ENCODE results near the gene NUDT3.
"Not testable (repeated sequence)": the region's sequence is repeated elsewhere in the genome, so short reads cannot be mapped to it uniquely, and the experiment has no call there.

The NUDT3 gene

DNA sequence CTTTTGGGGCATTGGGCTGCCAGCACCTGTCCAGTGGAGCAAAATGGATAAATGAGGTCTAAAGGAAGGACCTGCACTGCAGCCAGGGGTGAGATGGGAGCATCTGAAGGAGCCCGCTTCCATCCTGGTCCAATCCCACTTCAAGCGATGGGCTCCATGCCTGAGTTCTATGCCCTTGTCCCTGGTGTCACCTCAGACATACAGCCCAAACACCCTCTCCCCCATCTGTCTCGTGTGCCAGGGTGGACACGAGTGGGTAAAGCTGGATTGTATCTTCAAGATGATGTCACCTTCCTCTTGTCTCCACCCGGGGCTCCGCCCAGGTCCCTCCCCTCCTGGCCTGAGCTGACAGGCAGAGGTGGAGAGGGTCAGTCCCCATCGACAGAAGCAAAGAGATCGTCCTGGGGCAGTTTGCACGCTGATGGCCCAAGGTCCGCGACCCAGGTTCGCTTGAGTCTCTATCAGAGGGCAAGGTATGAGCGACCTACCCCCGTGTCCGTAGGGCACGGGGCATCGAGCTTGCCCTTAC is 144.2 kb downstream of the NUDT3 start:
- peak; percentile 60 for DNase-seq

DNA sequence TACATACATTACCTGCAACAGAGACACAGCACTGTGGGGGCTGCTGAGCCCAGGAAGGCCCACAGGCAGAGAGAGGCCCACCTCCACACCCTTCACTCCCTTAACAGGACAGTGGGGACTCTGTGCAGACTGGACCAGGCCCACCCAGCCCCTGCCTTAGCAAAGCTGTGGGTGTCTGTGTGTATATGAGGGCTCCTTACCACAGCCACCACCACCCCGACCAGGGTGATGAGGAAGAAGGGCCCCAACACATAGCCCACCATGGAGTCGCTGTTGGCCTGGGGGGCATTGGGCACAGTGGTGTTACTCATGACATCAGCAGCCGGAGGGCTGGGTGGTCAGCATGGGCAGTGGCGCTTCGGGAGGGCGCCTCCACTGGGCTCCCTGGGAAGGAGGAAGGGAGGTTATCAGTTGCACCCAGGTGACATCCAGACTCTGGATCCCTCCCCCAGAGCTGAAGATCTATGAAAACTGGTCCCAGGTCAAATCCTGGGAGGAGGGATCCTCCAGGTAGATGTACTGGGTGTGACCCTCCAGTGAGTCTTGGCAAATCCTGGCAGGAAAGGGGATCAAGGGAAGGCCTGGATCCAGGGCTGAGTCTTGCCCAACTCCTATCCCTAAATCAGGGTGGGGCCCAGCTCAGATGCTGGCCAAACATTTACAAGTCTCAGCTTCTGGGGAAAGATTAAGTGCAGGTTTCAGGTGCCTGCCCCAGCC is 144.8 kb downstream of the NUDT3 start:
- no peak for DNase-seq

DNA sequence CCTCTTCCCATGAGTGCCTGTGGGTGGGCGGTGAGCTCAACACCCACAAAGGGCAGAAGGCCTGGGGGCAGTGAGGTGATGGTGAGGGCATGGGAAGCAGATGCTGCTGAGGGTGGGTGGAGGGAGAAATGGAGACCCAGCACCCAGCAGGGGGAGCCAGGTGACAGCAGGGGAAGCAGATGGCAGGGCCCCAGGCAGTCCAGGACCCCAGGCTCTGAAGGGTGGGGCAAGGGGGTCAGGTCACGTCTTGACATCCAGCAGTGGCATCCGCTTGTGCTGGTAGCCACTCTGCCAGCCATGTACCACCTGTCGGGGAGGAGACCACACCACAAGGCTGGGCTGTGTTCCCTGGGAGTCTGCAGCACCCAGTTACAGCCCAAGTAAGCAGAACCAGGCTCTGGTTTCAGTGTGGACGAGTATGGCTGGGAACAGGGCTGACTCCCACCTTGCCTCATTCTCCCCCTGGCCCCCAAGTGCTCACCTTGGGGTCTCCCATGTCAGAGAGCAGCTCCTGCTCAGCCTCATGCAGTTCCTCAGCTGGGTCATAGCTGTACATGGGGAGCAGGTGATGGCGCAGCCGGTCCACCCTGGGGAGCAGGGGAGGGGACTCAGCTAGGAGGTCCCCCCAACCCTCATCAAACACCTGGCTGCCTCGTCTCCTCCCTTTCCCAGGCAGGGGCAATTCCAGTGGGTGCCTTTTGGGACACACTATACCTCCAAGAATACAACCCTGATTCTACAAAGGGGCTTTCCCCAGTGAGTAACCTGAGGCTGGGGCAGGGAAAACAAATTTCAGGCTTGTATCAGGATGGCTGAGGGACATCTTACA is 145.7 kb downstream of the NUDT3 start:
- peak; percentile 64 for DNase-seq

DNA sequence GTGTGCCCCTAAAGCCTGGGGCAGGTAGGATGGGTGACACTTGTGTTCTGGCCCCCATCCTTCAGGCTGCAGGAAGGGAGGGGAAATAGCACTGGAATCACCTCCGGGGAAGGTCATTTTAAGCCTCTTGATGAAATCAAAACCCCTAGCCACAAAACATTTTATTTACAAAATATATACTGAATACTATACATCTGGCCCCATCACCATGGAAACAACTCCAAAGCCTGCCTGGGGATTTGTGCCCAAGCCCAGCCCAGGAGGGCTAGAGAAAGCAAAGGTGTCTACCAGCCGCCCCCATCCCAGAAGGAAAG is 146.3 kb downstream of the NUDT3 start:
- DNase-seq: no peak

DNA sequence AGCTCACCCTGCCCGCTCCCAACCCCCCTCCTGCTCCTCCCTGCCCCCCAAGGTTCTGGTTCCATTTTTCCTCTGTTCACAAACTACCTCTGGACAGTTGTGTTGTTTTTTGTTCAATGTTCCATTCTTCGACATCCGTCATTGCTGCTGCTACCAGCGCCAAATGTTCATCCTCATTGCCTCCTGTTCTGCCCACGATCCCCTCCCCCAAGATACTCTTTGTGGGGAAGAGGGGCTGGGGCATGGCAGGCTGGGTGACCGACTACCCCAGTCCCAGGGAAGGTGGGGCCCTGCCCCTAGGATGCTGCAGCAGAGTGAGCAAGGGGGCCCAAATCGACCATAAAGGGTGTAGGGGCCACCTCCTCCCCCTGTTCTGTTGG is 146.7 kb downstream of the NUDT3 start:
- DNase-seq: not testable (repeated sequence)

DNA sequence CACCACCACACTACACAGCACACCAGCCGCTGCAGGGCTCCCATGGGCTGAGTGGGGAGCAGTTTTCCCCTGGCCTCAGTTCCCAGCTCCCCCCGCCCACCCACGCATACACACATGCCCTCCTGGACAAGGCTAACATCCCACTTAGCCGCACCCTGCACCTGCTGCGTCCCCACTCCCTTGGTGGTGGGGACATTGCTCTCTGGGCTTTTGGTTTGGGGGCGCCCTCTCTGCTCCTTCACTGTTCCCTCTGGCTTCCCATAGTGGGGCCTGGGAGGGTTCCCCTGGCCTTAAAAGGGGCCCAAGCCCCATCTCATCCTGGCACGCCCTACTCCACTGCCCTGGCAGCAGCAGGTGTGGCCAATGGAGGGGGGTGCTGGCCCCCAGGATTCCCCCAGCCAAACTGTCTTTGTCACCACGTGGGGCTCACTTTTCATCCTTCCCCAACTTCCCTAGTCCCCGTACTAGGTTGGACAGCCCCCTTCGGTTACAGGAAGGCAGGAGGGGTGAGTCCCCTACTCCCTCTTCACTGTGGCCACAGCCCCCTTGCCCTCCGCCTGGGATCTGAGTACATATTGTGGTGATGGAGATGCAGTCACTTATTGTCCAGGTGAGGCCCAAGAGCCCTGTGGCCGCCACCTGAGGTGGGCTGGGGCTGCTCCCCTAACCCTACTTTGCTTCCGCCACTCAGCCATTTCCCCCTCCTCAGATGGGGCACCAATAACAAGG is 147.3 kb downstream of the NUDT3 start:
- DNase-seq: not testable (repeated sequence)

DNA sequence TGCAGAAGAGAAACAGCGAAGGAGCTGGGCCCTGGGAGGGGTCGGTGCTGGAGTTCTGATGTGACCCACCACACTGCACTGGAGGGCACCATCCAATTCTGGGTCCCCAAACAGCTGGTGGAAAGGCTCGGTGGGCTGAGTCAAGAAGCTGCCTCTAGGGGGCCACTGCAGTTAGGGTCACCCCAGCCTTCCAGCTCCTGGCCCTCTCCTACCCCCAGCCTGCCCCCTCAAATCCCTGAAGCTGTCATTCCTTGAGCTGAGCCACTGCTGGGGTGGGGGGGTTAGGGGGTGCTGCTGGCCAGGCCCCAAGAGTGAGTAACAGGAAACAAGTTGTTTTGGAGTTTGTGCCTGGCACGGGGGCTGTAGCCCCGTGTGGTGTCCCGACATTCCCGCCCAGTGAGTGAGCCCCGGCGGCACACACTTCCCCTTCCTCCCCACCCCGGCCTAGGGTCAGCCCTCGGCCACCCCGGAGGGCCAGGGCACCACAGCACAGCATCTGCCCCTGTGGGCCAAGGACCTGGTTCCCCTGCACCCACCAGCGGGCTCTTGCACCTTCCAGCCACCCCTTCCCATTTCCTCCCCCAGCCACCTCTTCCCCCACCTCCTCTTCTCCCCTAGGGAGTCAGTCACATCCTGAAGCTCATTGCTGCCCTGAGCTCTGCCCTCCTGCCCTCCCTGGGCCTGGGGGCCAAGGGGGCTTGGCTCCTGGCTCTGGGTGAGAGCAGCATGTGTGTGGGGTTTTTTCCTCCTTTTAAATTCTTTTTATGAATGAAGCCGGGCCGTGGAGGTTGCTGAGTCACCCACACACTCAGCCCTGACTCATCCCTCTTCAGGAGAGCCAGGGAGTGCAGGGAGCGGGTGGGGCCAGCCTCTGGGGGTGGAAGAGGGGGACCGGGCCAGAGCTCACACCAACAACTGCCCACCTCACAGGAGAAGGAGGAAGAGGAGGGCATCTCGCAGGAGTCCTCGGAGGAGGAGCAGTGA is 148.3 kb downstream of the NUDT3 start:
- DNase-seq: no peak

DNA sequence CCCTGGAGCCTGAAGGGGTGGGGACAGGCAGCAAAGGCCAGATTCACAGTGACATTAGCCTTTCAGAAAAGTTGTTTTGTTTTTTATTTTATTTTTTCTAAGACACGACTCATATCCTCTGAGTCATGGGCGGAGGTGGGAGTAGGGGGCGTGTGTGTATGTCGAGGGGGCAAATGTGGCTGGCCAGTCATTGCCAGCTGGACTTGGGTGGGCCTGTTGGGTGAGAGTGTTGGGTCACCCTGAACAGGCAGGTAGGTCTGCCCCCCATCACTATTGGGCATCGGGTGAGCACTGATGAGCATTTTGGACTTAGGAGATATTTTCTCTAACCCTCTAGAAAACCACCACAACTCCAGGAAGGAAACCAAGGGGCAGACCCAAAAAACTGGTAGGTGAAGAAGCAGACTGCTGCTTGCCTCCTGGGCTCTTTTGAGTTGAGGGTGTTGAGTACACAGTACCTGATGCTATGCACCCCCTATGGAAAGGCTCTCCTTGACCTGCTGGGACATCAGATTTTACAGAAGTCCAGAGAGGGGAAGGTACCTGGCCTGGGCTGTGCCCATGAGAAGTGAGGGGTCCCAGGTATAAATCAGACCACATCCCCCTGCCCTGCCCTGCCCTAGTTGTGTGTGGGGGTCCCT is 149.2 kb downstream of the NUDT3 start:
- DNase-seq: no peak

DNA sequence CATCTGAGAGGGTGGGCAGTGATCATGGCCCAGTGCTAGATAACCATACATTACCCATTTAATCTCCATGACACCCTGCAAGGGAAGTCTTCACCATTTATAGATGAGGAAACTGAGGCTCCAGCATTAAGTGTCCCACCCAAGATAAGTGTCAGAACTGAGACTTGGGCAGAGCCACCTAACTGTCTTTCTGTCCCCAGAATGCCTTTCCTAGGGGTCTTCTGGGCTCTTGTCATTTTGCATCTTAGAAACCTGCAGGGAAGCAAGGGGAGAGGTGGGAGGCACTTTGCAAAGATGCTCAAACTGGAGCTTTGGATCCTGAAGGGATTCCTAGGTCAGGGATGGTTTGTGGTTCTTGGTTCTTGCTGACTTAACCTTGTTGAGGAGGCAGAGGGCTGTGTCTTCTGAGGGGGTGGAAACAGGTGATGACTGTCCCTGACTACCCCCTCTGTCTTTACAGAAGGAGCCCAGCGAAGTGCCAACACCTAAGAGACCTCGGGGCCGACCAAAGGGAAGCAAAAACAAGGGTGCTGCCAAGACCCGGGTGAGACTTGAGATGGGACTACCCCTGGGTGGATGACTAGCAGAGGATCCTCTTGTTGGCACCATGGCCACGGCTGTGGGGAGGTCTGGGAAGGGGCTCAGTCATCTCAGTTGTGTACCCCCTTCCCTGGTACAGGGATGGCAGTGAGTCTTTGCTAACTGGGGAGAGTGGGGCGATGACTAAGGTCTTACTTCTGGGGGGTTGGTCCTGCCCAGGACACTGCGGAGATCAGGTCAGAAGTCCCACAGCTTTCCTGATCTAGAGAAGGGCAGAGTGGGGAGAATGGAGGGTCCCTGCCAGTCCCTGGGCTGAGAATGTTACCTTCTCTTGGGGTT is 150.0 kb downstream of the NUDT3 start:
- no peak for DNase-seq

DNA sequence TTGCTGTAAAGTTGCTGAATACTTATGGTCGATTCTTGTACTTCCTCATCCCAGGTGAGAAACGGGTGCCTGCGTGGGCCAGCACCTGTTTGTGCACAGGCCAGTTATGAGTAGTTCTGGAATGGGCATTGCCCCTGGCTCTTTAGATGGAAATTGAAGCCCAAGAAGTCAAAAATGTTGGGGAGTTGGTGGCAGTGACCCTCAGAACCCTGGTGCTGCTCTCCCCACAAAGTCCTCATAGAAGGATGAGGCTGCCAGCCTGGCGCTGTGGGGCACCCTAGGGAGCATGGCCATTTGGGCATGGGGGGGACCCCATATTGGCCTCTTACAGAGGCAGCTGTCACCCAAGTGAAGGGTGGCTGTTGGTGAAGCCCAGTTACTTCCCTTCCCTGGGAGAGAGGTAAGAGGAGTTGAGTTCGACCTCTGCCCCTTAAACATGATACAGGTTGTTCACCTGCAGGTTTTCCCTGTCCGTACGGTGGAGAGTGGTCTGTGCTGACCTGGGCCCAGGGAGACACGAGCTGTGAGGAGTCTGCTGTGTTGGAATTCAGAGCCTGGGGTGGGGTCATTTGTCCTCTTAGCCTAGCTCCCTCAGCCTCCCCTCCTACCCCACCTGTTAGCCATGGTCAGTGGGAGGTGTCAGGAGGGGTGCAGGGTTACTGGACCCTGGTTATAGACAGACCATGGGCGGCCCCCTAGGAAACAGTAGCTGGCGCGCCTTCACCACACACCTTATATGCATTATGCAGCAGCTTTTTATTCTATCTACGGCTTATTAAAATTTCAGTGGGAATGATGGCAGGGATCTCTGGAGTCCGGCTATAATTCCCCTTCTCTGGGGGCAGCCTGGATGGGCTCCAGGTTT is 150.9 kb downstream of the NUDT3 start:
- no peak for DNase-seq

DNA sequence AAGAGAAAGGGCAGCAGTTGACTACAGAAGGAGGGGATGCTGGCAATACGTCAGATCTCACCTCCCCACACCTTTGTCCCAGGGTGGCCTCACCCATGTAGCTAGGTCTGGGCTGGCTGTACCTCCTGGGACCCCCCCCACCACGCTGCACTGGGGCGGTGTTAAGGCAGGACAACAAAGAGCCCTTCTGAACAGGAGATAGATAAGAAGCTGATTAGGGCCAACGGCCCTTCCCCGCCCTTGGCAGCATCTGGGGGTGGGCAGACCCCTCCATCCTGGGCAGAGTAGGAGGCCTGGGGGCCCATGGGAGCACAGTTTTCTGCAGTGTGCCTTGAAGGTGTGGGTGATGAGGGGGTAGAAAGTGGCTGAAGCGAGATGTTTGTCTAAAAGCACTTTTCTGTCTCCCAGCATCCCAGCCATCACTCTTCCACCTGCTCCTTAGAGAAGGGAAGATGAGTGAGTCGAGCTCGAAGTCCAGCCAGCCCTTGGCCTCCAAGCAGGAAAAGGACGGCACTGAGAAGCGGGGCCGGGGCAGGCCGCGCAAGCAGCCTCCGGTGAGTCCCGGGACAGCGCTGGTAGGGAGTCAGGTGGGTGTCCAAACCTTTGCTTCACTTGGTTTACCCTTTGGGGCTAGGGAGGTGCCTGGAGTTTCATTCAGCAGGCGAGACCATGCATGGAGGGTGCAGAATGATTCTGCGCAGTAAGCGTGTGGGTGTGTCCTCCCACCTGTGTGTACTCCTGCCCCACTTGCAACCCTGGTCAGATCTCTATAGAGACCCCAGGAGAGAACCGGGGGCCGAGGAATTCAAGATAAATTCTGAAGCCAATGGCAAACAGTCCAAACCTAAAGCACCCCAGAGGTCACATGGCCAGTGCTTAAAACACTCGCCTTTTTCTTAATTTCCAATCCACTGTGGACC is 151.9 kb downstream of the NUDT3 start:
- no peak for DNase-seq

DNA sequence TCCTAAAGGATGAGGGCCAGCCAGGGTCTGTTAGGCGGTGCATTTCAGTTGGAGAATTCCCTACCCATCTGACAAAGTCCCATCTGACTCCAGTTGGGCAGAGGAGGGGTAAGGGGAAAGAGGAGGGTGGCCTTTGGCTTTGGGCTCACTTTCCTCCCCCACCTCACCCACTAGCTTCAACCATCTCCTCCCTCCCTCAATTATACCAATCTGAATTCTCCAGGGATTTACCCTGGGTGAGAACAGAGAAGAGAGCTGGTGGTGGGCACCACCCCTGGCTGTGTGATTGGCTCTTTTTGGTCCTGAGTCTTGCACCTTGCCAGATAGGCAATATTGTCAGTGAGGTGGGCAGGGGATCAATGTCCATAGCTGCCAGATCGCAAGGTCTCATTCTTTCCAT is 152.6 kb downstream of the NUDT3 start:
- DNase-seq: no peak

DNA sequence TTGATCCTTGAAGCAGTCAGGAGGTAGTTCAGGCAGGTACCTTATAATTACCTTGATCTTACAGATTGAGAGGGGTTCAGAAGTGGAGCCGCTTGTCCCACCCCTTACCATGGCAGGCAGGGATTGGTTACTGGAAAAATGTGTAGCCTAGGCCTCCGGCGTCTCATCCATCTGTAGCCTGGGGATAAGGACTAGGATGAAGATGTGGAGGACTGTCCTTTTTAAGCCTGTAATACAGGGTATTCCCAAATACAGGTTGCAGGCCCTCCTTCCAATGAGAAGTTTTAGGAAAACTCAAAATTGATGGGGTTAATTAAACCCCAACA is 153.0 kb downstream of the NUDT3 start:
- no peak for DNase-seq

DNA sequence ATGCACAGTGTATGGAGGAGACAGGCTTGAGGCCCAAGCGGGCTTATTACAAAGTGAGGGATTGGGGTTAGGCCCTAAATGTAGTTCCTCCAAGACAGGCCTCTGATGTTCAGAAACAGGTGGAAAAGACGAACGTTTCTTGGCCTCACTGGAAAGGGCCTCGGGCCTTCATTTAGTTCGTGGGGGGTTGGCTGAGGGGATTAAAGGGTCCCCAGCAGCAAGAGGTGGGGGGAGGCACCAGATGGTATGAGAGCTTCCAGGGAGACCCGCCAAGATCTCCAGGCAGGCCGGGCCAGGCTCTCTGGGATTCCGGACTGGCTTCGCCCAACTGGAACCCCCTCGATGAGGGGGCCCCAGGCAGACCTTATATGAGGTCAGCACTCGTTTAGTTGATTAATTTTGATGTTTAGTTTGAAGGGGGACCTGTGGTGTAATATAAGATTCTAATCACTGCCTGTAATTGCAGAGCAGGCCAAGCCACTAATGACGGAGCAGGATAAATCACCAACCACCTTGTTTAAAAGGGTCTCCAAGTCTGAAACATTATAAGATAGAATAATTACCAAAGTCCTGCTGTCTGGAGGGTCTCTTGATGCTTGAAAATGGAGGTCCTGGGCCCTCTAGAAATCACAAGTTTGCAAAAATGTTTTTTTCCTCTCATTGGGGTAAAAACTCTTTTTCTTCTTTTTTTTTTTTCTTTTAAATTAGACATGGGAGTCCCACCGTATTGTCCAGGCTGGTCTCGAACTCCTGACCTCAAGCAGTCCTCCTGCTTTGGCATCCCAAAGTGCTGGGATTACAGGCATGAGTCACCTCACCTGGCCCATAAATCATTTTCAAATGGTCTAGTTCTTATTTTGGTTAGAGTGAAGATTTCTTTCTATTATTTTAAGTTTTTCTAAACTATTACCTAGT is 153.6 kb downstream of the NUDT3 start:
- DNase-seq: no peak

DNA sequence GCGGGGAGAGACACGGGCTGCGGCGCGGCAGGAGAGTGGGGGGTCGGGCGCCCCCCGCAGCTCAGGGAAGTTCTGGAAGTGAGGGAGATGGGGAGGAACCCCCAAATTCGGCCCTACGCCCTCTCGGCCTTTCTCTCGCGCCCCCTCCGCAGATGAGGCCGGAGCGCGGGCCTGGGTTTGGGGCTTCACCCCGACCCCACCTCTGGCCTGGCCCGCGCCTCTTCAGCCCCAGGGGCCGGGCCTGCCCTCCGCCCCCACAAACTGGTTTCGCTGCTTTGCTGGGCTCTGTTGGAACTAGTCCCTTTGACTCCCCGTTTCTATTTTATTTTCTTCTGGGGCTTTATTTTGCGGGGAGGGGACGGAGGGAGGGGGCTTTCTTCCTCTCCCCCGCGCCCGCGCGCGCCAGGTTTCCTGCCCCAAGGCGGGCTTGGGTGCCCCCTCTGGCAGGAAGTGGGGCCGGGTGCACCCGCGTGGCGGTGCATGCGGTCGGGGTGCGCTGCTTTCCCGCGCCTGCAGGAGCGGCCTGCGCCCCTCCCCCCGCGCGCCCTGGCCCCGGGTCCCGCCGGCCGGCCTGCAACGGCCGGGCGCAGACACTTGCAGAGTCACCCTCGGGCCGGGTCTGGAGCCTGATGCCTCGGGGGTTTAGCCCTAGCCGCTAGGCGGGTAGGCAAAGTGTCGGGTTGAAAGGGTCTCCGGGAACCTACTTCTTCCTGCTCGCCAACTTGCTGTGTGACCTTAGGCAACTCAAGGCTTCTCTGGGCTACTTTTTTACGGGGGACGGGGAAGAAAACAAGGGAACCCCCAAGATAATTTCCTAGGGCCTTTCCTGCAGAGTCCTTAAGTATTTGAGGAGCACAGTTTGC is 154.5 kb downstream of the NUDT3 start:
- DNase-seq: peak; percentile 76

DNA sequence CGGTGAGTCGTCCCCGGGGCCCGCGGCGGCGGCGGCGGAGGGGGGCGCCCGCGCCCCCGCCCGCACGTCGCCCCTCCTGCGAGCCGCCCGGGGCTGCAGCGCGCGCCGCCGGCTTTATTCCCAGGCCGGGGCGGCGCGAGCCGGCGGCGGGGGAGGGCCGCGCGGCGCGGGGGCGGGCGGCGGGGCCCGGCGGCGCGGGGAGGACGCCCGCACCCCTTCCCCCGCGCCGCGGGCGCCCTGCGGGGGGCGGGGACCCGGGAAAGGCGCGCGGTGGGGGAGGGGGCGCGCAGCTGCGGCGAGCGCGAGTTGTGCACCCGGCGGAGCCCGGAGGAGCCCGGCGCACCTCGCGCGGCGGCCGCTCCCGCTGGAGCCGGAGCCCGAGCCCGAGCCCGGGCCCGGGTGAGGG is 155.2 kb downstream of the NUDT3 start:
- DNase-seq: no peak
